Right lung (tissue), 5 donors: Measurements from ENCODE around the gene SUN2. TPM values are rescaled to one million over a fixed set of nuclear protein-coding genes. Genes with fewer than 3 reads are reported as not detected.

ENCODE experiments used
- DNase-seq, 2 donors: peaks; one replicate each; pipeline ENCODE4 v3.0.0-alpha.2; 2013
- polyA plus RNA-seq, 5 donors: library from polyadenylated mRNA; unstranded; fragments of 120-200 nt; gene quantifications; one replicate each; pipeline versions ENCODE4 v1.2.1 to v1.2.3, GENCODE V29; 2013; ENCODE audit warnings: inconsistent platforms in 1 of 5, low replicate concordance in 1 of 5; ENCODE audit not compliant: insufficient read length in 5 of 5, insufficient read depth in 1 of 5

The SUN2 gene
- polyA plus RNA-seq, 5 donors = 50.9 to 71.6 (median 62.2) TPM

GRCh38 chr22:38699143-38699542 is 56.7 kb downstream of the SUN2 start:
- no peak for DNase-seq

GRCh38 chr22:38698407-38699094 is 57.2 kb downstream of the SUN2 start:
- DNase-seq = no peak

GRCh38 chr22:38697425-38698089 is 58.2 kb downstream of the SUN2 start:
- no peak for DNase-seq

DNA sequence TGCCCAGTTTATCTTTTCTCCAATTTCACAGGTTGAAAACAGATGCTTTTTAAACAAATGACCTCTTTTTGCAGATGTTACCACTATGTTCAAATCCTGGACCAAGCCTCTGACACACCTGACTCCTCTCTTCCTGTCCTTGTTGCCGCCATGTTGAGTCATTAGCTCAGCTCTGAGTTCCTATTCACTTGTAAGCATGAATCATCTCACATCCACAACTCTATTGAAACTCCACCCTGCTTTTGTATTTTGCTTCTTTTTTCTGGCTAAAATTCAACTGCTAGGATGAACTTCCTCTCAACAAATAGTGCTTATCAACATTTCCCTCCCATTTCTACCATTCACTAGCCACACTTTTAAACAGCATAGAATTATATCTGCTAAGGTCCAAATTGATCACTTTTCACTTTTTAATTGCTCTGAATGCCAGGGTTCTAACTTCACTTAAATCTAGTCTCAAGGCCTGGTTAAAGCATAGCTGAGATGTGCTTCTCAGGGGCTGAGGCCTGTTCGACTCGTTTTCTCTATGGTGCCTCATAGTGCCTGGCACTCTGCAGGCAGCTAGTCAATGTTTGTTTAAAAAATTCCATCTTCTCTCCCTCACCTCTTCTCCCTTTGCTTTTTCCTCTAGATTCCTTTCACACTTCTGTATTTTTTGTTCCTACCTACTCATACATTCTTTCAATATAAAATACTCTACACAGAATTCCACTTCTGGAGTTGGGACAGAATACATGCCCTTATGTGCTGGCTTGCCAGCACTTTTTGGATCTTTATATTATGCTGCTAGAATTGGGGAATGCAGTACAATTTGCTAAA is 59.0 kb downstream of the SUN2 start:
- DNase-seq = peak in 1 of 2 donors; percentile 21

DNA sequence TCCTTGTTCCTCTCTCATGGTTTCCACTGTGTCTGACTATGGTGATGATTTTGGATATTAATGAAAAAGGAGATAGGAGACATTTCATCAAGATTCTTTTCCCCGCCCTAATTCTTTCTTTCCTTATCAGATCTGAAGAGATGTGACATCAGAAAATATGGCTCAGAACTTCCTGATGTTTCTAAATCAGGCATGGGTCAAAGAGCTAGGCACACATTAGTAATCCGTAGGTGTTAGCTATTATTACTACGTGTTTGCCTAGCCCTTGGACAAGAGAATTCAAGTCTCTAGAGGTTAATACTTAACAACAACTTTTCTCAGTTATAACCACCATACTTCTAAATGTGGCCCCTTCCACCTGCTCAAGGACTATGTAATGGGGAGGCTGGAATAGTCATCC is 60.9 kb downstream of the SUN2 start:
- no peak for DNase-seq

- no peak for DNase-seq
Measured at GRCh38 chr22:38694049-38694448, 61.7 kb downstream of the SUN2 start.

GRCh38 chr22:38689651-38690050 is 66.1 kb downstream of the SUN2 start:
- DNase-seq = no peak

DNA sequence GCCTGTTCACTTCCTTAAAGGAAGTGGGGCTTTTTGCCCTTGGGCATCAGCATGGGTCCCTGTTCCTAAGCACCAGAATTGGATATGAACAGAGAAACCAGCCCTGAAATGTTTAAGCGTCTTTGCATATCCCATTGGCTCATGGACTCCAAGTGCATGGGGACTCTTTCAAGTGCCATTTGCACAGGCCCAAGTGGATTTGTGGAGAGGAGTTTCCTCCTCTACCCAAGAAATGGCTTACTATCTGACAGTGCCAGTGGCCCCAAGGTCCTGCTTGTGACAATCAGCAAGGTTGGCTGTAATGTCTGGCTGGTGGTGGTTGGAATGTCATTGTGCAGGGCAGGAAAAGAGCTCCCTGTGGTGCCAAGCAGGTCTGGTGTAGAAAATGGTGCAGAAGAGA is 70.0 kb downstream of the SUN2 start:
- no peak for DNase-seq

DNA sequence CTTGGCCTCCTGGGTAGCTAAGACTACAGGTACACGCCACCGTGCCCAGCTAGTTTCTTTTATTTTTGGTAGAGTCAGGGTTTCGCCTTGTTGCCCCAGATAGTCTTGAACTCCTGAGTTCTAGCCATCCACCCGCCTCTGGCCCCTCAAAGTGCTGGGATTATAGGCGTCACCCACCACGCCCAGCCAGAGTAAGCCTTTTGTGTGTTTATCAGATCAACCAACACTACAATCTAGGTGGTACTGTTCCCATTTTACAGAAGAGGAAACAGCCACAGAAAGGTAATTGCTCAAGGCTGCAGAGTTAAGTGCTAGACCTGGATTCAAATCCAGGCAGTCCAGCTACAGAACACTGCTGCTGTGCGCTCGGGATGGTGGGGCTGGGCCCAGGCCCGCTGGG is 70.9 kb downstream of the SUN2 start:
- no peak for DNase-seq

Other genes with a start within 250 kb of the SUN2 start
- gene DDX17, start 249.7 kb downstream of the SUN2 start, polyA plus RNA-seq = 100 to 1,000 TPM; 579 to 954 (median 821) TPM
- 1 to 10 TPM; 2.7 to 5.6 (median 3.6) TPM for gene DMC1, start 185.8 kb downstream of the SUN2 start, polyA plus RNA-seq
- gene FAM227A, start 99.6 kb downstream of the SUN2 start, polyA plus RNA-seq = 1 to 10 TPM; 4.5 to 7.1 (median 5.6) TPM
- gene CBY1, start 99.4 kb downstream of the SUN2 start, polyA plus RNA-seq = 10 to 100 TPM; 44.9 to 59.3 (median 56.3) TPM
- 10 to 100 TPM; 84.8 to 92.2 (median 86.0) TPM for gene TOMM22, start 74.0 kb downstream of the SUN2 start, polyA plus RNA-seq
- 10 to 100 TPM; 46.3 to 55.6 (median 47.7) TPM for gene JOSD1, start 55.1 kb downstream of the SUN2 start, polyA plus RNA-seq
- 10 to 100 TPM; 36.0 to 45.8 (median 40.5) TPM for gene GTPBP1, start 50.1 kb downstream of the SUN2 start, polyA plus RNA-seq
- gene DNAL4, start 38.1 kb upstream of the SUN2 start, polyA plus RNA-seq = 10 to 100 TPM; 32.2 to 40.6 (median 34.6) TPM
- gene NPTXR, start 88.0 kb upstream of the SUN2 start, polyA plus RNA-seq = 10 to 100 TPM in 2 of 5 donors, 1 to 10 TPM in 3; 7.0 to 12.5 (median 8.4) TPM
- 10 to 100 TPM; 20.9 to 42.7 (median 35.2) TPM for gene CBX6, start 116.2 kb upstream of the SUN2 start, polyA plus RNA-seq
- gene APOBEC3A, start 201.6 kb upstream of the SUN2 start, polyA plus RNA-seq = under 1 TPM in 4 of 5 donors, not detected in 1; 0.15 to 0.40 (median 0.19) TPM
- 10 to 100 TPM in 1 of 5 donors, 1 to 10 TPM in 4; 2.9 to 10.3 (median 5.7) TPM for gene APOBEC3B, start 226.3 kb upstream of the SUN2 start, polyA plus RNA-seq